Uterus (tissue), 4 donors: Measurements from ENCODE around the gene NUCKS1. TPM values are rescaled to one million over a fixed set of nuclear protein-coding genes. Genes with fewer than 3 reads are reported as not detected.

Source experiments
- DNase-seq, 2 donors: peaks; one replicate each; pipeline ENCODE4 v3.0.0-alpha.2; 2019 to 2020
- H3K27ac ChIP-seq, 2 donors: fragments of 200-600 bp; sonication (generic); 1 replicate in 1 of 2; 2 replicates in 1 of 2; pipeline ENCODE4 v1.5.1; 2016 to 2018
- H3K27me3 ChIP-seq, 2 donors: fragments of 200-600 bp; sonication (generic); one replicate each; pipeline ENCODE4 v1.5.1; 2018 to 2019; ENCODE audit warnings: control low read depth in 1 of 2
- H3K36me3 ChIP-seq, 2 donors: fragments of 200-600 bp; sonication (generic); one replicate each; pipeline ENCODE4 v1.5.1; 2019; ENCODE audit warnings: control low read depth in 1 of 2
- H3K4me1 ChIP-seq, 2 donors: fragments of 200-600 bp; sonication (generic); one replicate each; pipeline ENCODE4 v1.5.1; 2018 to 2019; ENCODE audit warnings: control low read depth in 1 of 2
- H3K4me3 ChIP-seq, 2 donors: fragments of 200-600 bp; sonication (generic); 1 replicate in 1 of 2; 2 replicates in 1 of 2; pipeline ENCODE4 v1.5.1; 2018 to 2019; ENCODE audit warnings: mild to moderate bottlenecking in 1 of 2
- H3K9me3 ChIP-seq, 2 donors: fragments of 200-600 bp; sonication (generic); one replicate each; pipeline ENCODE4 v1.5.1; 2019; ENCODE audit warnings: control low read depth in 1 of 2
- CTCF ChIP-seq, 4 experiments: fragments of 200-600 bp in 2 of 4; fragments of 450-650 bp in 2 of 4; sonication (generic) in 2 of 4; IDR thresholded peaks; one replicate each; pipeline ENCODE4 v1.5.1; 2016 to 2019; ENCODE audit warnings: antibody characterized with exemption in 4 of 4, mild to moderate bottlenecking in 2 of 4, moderate library complexity in 1 of 4
- POLR2A ChIP-seq, 2 donors: fragments of 450-650 bp; IDR thresholded peaks; one replicate each; pipeline ENCODE4 v1.6.1; 2016; ENCODE audit warnings: antibody characterized with exemption in 2 of 2, mild to moderate bottlenecking in 1 of 2, moderate library complexity in 1 of 2
- intact Hi-C: fragments of 100-400 bp; cut with DNase I; formaldehyde crosslinking; loops from one replicate; pipeline ENCODE4 v1.15.1; 2023; ENCODE audit warnings: low total_unique reads
- total RNA-seq, 4 donors: library from RNA; depleted of rRNA in 3 of 4; stranded (reverse); fragments of >200 nt in 3 of 4; gene quantifications; one replicate each; pipeline versions ENCODE4 v1.1.0 to v1.2.4, GENCODE V29; 2014 to 2023
- donor health status: DM: yes; HTN: yes; CAD: no.

NUCKS1 gene
- total RNA-seq, 4 donors from 2014 or later = 59.4 to 286 (median 159) TPM

- H3K27ac ChIP-seq = no peak overlapping the region
- TF ChIP-seq POLR2A (IDR thresholded peaks at IDR 0.05) (no peak), CTCF (IDR thresholded peaks at IDR 0.05) (no peak)
- intact Hi-C loops = no loop called here
- no peak overlapping the region for H3K4me3 ChIP-seq
- no peaks in the 10 kb centered on the region for H3K36me3 ChIP-seq
- H3K27me3 ChIP-seq = no peaks in the 10 kb centered on the region
- DNase-seq = no peak
- no peaks in the 10 kb centered on the region for H3K4me1 ChIP-seq
- no peaks in the 10 kb centered on the region for H3K9me3 ChIP-seq
Measured at GRCh38 chr1:205780335-205780734, 30.4 kb upstream of the NUCKS1 start.

- Histone ChIP-seq H3K36me3 (no peaks in the 10 kb centered on the region), H3K27ac (no peak overlapping the region), H3K4me3 (no peak overlapping the region), H3K4me1 (no peaks in the 10 kb centered on the region), H3K27me3 (no peaks in the 10 kb centered on the region), H3K9me3 (no peaks in the 10 kb centered on the region)
- intact Hi-C loops = no loop called here
- no peak for TF ChIP-seq CTCF (IDR thresholded peaks at IDR 0.05)
- no peak for DNase-seq
Measured at GRCh38 chr1:205777994-205778393, 28.0 kb upstream of the NUCKS1 start.

GRCh38 chr1:205775717-205776056 is 25.7 kb upstream of the NUCKS1 start:
- Histone ChIP-seq H3K9me3 (no peaks in the 10 kb centered on the region), H3K4me1 (no peaks in the 10 kb centered on the region), H3K27me3 (no peaks in the 10 kb centered on the region), H3K4me3 (peak overlapping the region in 1 of 2 donors; percentile 82), H3K27ac (peak overlapping the region; percentile 23 to 29), H3K36me3 (no peaks in the 10 kb centered on the region)
- TF ChIP-seq POLR2A (IDR thresholded peaks at IDR 0.05) (no peak), CTCF (IDR thresholded peaks at IDR 0.05) (no peak)
- intact Hi-C loops = no loop called here
- no peak for DNase-seq

- peak within 1 kb of the TSS; percentile 29 to 56 for H3K27ac ChIP-seq
- no peaks in the 10 kb centered on the region for H3K36me3 ChIP-seq
- peak within 1 kb of the TSS; percentile 58 to 82 for H3K4me3 ChIP-seq
- H3K4me1 ChIP-seq = no peaks in the 10 kb centered on the region
- H3K27me3 ChIP-seq = no peaks in the 10 kb centered on the region
- intact Hi-C loops = no loop called here
- DNase-seq = peak; percentile 80 to 83
- TF ChIP-seq CTCF (IDR thresholded peaks at IDR 0.05) (no peak), POLR2A (IDR thresholded peaks at IDR 0.05) (peak; percentile 38 to 47)
- no peaks in the 10 kb centered on the region for H3K9me3 ChIP-seq
Measured at GRCh38 chr1:205775015-205775716, 25.2 kb upstream of the NUCKS1 start, which contains the start of gene RAB29. TSS of gene RAB29 (minus strand) at chr1:205775482. CDS start at chr1:205774956, 526 bp downstream.

- Histone ChIP-seq H3K4me1 (no peaks in the 10 kb centered on the region), H3K27me3 (no peaks in the 10 kb centered on the region), H3K9me3 (no peaks in the 10 kb centered on the region), H3K4me3 (peak overlapping the region; percentile 58 to 82), H3K36me3 (no peaks in the 10 kb centered on the region), H3K27ac (peak overlapping the region; percentile 29 to 56)
- TF ChIP-seq CTCF (IDR thresholded peaks at IDR 0.05) = no peak
- no peak for TF ChIP-seq POLR2A (IDR thresholded peaks at IDR 0.05)
- DNase-seq = peak in 1 of 2 donors; percentile 18
- intact Hi-C loops = no loop called here
Measured at GRCh38 chr1:205774198-205775014, 24.4 kb upstream of the NUCKS1 start.
